ENCODE measurements around the gene THOC1.
A peak's percentile ranks its signal among the peaks of the same experiment; 100 is the strongest.

Gene THOC1

DNA sequence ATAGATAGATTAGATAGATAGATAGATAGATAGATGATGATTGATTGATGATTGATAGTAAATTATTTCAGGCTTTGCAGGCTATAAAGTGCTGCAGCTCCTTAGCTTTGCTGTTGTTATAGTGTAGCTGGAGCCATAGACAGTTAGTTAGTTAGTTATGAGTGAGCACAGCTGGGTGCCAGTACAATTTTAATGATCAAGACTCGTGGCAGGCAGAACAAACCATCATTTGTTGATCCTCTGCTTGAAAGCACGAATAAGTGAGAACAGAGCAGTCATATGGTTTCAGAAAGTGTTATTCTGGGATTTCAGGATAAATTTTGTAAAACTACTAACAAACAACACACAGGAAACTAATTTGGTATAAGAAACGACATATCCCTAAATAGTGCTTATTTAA is 53.9 kb downstream of the THOC1 start:
- no peak overlapping the region for H3K9ac ChIP-seq (ENCODE audit: low read depth, low read length)
- H3K9me3 ChIP-seq (ENCODE audit: control insufficient read depth, insufficient read depth, low read length) = peaks cover 12% of the 10 kb centered on the region
- peaks cover 93% of the 10 kb centered on the region for H3K36me3 ChIP-seq (ENCODE audit: control insufficient read depth, insufficient read depth, low read length)
- no peak overlapping the region for H3K4me3 ChIP-seq (ENCODE audit: low read depth, low read length)
- H3K27me3 ChIP-seq (ENCODE audit: control insufficient read depth, insufficient read depth, low read length) = no peaks in the 10 kb centered on the region
- H3K27ac ChIP-seq (ENCODE audit: low read depth, low read length) = no peak overlapping the region
- H3K4me1 ChIP-seq (ENCODE audit: control insufficient read depth, insufficient read depth, low read length) = peaks cover 22% of the 10 kb centered on the region

DNA sequence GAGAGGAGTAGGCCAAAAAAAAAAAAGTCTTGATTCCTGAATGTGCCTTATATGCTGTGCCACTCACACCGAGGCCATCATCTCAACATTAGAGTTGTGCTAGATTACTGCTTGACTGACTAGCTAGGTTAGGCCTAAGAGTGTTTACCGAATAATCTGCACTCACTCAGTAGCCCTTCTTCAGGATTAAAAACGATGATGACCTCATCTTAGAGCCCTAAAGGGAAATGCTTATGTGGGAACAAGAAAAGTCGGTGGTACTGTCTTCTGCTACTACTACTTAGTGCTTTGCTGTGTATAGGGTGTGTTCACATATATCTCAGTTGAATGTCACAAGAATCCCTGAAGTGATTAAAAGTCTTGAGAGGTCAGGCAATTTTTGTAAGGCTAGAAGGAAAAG is 54.3 kb downstream of the THOC1 start:
- Histone ChIP-seq H3K9me3 (ENCODE audit: control insufficient read depth, insufficient read depth, low read length) (peaks cover 8% of the 10 kb centered on the region), H3K27me3 (ENCODE audit: control insufficient read depth, insufficient read depth, low read length) (no peaks in the 10 kb centered on the region), H3K4me1 (ENCODE audit: control insufficient read depth, insufficient read depth, low read length) (peaks cover 26% of the 10 kb centered on the region), H3K36me3 (ENCODE audit: control insufficient read depth, insufficient read depth, low read length) (peaks cover 88% of the 10 kb centered on the region), H3K9ac (ENCODE audit: low read depth, low read length) (no peak overlapping the region), H3K27ac (ENCODE audit: low read depth, low read length) (no peak overlapping the region), H3K4me3 (ENCODE audit: low read depth, low read length) (no peak overlapping the region)

DNA sequence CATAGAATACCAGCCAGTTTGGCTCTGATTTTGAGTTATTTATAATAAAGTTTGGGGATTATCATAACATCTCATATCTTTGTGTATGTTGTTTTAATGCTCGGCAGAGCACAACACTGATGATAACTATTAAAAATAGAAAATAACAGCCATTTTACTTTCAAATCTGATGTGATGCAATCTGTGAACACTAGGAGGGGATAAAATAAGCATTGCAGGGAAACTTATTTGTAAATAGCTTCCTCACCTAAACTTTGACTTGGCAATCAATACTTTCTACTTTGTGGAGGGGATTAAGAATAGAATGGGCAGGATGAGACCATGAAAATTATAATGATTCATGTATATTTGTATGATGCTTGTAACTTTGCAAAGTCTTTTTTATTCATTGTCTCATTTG is 55.1 kb downstream of the THOC1 start:
- H3K4me1 ChIP-seq (ENCODE audit: control insufficient read depth, insufficient read depth, low read length) = peaks cover 26% of the 10 kb centered on the region
- H3K36me3 ChIP-seq (ENCODE audit: control insufficient read depth, insufficient read depth, low read length) = peaks cover 81% of the 10 kb centered on the region
- H3K4me3 ChIP-seq (ENCODE audit: low read depth, low read length) = no peak overlapping the region
- no peak overlapping the region for H3K9ac ChIP-seq (ENCODE audit: low read depth, low read length)
- H3K27ac ChIP-seq (ENCODE audit: low read depth, low read length) = no peak overlapping the region
- no peaks in the 10 kb centered on the region for H3K27me3 ChIP-seq (ENCODE audit: control insufficient read depth, insufficient read depth, low read length)
- H3K9me3 ChIP-seq (ENCODE audit: control insufficient read depth, insufficient read depth, low read length) = peaks cover 2% of the 10 kb centered on the region; the same call in 1 of the 2 replicates

DNA sequence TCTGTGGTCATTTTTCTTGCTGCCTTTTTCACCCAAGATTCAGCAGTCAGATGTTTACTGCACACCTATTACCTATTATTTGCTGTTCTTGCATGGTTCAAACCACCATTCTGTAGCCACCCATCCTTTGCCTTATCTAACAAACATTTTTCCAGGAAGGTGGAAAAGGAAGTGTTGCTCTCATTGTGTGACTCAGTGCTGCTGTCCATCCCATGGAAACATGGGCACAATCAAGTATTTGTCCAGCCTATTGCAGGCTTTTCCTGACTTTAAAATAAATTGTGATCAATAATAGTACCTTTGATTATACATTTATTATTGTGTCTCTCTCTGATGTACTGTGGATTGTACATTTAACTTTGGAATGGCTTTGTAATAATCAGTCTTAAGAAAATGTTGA is 56.3 kb downstream of the THOC1 start:
- Histone ChIP-seq H3K27me3 (ENCODE audit: control insufficient read depth, insufficient read depth, low read length) (no peaks in the 10 kb centered on the region), H3K9me3 (ENCODE audit: control insufficient read depth, insufficient read depth, low read length) (no peaks in the 10 kb centered on the region), H3K9ac (ENCODE audit: low read depth, low read length) (no peak overlapping the region), H3K4me1 (ENCODE audit: control insufficient read depth, insufficient read depth, low read length) (peaks cover 26% of the 10 kb centered on the region), H3K27ac (ENCODE audit: low read depth, low read length) (no peak overlapping the region), H3K4me3 (ENCODE audit: low read depth, low read length) (no peak overlapping the region), H3K36me3 (ENCODE audit: control insufficient read depth, insufficient read depth, low read length) (peaks cover 77% of the 10 kb centered on the region)

DNA sequence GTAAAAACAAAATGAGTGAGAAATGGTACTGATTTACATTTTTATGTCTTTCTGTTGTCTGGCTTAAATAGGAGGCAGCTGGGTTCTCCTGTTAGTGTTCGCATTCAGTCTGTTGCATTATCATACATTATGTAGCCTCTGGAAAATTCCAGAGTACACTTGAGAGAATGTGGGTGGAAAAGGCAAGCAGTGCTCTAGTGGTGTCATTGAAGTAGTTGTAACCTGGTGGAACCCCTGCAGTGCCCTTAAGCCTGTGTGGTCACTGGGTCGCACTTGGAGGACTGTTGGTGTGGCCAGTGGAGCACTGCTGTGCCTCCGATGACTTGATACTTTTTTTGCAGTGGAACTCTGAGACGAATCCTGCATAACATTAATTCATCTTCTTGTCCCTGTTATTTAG is 57.1 kb downstream of the THOC1 start:
- Histone ChIP-seq H3K9ac (ENCODE audit: low read depth, low read length) (no peak overlapping the region), H3K4me1 (ENCODE audit: control insufficient read depth, insufficient read depth, low read length) (peaks cover 26% of the 10 kb centered on the region), H3K27ac (ENCODE audit: low read depth, low read length) (peak overlapping the region; percentile 31), H3K27me3 (ENCODE audit: control insufficient read depth, insufficient read depth, low read length) (no peaks in the 10 kb centered on the region), H3K9me3 (ENCODE audit: control insufficient read depth, insufficient read depth, low read length) (no peaks in the 10 kb centered on the region), H3K4me3 (ENCODE audit: low read depth, low read length) (no peak overlapping the region), H3K36me3 (ENCODE audit: control insufficient read depth, insufficient read depth, low read length) (peaks cover 77% of the 10 kb centered on the region)

DNA sequence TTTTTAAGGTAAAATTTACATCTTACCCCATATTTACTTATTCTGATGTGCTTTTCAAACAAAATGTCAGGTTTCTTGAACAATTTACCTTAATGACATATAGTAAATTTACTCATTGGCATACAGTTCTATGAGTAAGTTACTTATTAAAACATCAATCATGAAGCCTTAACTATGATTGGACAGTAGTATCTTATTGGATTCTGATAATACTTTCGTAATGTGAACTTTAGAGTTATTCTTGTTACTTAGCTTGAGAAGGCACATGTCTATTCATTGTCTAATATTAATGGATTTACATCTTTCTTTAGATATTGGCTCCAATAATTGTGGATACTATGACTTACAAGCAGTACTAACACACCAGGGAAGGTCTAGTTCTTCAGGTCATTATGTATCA is 57.8 kb downstream of the THOC1 start:
- peaks cover 26% of the 10 kb centered on the region for H3K4me1 ChIP-seq (ENCODE audit: control insufficient read depth, insufficient read depth, low read length)
- H3K4me3 ChIP-seq (ENCODE audit: low read depth, low read length) = peak overlapping the region; percentile 9; the same call in 1 of the 2 replicates
- H3K9ac ChIP-seq (ENCODE audit: low read depth, low read length) = no peak overlapping the region
- no peak overlapping the region for H3K27ac ChIP-seq (ENCODE audit: low read depth, low read length)
- no peaks in the 10 kb centered on the region for H3K27me3 ChIP-seq (ENCODE audit: control insufficient read depth, insufficient read depth, low read length)
- H3K9me3 ChIP-seq (ENCODE audit: control insufficient read depth, insufficient read depth, low read length) = no peaks in the 10 kb centered on the region
- H3K36me3 ChIP-seq (ENCODE audit: control insufficient read depth, insufficient read depth, low read length) = peaks cover 77% of the 10 kb centered on the region

DNA sequence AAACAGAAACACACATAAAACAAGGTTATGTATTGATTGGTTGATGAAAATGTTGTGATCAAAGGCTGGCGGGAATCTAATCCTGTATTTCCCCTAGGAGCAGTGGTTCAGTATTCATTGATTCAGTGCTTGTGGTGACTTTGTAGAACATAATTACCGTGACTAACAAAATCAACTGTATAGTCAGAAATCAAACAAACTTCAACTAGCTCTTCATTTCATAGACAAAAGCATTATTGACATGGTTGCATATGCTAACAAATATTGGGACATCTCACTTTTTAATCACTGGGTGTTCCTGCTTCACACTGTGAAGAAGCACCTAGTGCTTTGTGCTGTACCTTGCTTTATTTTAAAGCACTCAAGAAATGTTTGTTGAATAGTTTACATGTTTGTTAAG is 68.1 kb downstream of the THOC1 start:
- H3K9ac ChIP-seq (ENCODE audit: low read depth, low read length) = no peak overlapping the region
- no peaks in the 10 kb centered on the region for H3K4me1 ChIP-seq (ENCODE audit: control insufficient read depth, insufficient read depth, low read length)
- H3K27ac ChIP-seq (ENCODE audit: low read depth, low read length) = no peak overlapping the region
- peaks cover 83% of the 10 kb centered on the region for H3K36me3 ChIP-seq (ENCODE audit: control insufficient read depth, insufficient read depth, low read length)
- H3K27me3 ChIP-seq (ENCODE audit: control insufficient read depth, insufficient read depth, low read length) = no peaks in the 10 kb centered on the region
- H3K4me3 ChIP-seq (ENCODE audit: low read depth, low read length) = no peak overlapping the region
- H3K9me3 ChIP-seq (ENCODE audit: control insufficient read depth, insufficient read depth, low read length) = no peaks in the 10 kb centered on the region

DNA sequence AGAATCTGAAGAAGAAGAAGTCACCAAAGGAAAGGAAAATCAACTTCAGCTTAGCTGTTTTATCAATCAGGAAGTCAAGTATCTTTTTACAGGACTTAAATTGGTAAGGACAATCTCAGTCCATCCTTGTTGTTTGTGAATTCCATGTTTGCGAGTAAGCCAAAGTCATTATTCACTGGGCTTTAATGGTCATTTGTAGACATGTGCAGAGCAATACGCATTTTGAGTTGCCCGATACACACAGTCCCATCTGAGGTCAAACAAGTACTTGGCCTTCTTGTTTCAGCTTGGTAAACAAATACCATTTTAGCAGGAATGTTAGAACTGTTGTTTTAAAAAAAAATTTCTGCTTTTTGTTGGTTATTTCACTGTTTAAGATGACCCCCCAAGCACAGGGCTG is 68.6 kb downstream of the THOC1 start:
- H3K36me3 ChIP-seq (ENCODE audit: control insufficient read depth, insufficient read depth, low read length) = peaks cover 80% of the 10 kb centered on the region
- H3K4me3 ChIP-seq (ENCODE audit: low read depth, low read length) = no peak overlapping the region
- H3K9ac ChIP-seq (ENCODE audit: low read depth, low read length) = no peak overlapping the region
- no peaks in the 10 kb centered on the region for H3K4me1 ChIP-seq (ENCODE audit: control insufficient read depth, insufficient read depth, low read length)
- no peak overlapping the region for H3K27ac ChIP-seq (ENCODE audit: low read depth, low read length)
- no peaks in the 10 kb centered on the region for H3K9me3 ChIP-seq (ENCODE audit: control insufficient read depth, insufficient read depth, low read length)
- H3K27me3 ChIP-seq (ENCODE audit: control insufficient read depth, insufficient read depth, low read length) = no peaks in the 10 kb centered on the region

DNA sequence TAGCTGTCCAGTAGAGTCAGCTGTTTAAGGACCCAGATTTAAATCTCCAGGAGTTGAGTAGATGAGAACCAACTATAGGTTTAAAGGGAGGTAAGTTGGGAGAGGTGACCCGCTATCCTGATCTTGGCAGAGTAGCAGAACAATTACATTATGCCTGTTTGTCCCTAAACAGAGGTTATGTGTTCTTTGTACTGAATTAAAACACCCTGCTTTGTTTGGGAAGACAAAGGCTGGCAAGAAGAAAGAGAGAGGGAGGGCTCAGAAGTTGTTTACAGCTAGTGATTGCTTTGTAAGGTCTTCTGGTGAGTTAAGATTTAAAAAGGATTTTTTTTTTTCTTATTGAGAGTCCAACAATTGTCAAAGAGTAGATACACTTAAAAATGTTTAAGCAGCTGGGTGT is 72.2 kb downstream of the THOC1 start:
- H3K4me3 ChIP-seq (ENCODE audit: low read depth, low read length) = no peak overlapping the region
- H3K36me3 ChIP-seq (ENCODE audit: control insufficient read depth, insufficient read depth, low read length) = peaks cover 54% of the 10 kb centered on the region
- peaks cover 5% of the 10 kb centered on the region; the same call in 1 of the 2 replicates for H3K4me1 ChIP-seq (ENCODE audit: control insufficient read depth, insufficient read depth, low read length)
- no peak overlapping the region for H3K9ac ChIP-seq (ENCODE audit: low read depth, low read length)
- no peaks in the 10 kb centered on the region for H3K9me3 ChIP-seq (ENCODE audit: control insufficient read depth, insufficient read depth, low read length)
- no peak overlapping the region for H3K27ac ChIP-seq (ENCODE audit: low read depth, low read length)
- H3K27me3 ChIP-seq (ENCODE audit: control insufficient read depth, insufficient read depth, low read length) = no peaks in the 10 kb centered on the region

DNA sequence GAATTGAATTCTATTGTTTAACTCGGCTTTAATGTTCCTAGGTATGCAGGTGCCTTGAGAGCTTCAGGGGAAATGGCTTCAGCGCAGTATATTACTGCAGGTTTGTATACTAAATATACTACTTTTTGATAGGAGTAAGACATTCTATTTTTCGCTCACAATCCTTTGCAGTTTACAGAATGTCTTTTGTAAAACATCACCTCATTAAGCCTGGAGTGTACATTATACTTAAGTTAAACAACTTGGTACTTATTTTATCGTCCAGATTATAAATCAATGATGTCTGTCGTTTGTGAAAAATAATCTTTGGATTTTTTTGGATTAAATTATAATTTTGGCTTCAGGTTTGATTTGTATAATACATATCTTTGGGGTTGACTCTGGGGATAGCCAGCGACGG is 75.0 kb downstream of the THOC1 start:
- H3K9me3 ChIP-seq (ENCODE audit: control insufficient read depth, insufficient read depth, low read length) = no peaks in the 10 kb centered on the region
- H3K9ac ChIP-seq (ENCODE audit: low read depth, low read length) = no peak overlapping the region
- peaks cover 5% of the 10 kb centered on the region; the same call in 1 of the 2 replicates for H3K4me1 ChIP-seq (ENCODE audit: control insufficient read depth, insufficient read depth, low read length)
- H3K27me3 ChIP-seq (ENCODE audit: control insufficient read depth, insufficient read depth, low read length) = no peaks in the 10 kb centered on the region
- H3K27ac ChIP-seq (ENCODE audit: low read depth, low read length) = no peak overlapping the region
- no peak overlapping the region for H3K4me3 ChIP-seq (ENCODE audit: low read depth, low read length)
- peaks cover 26% of the 10 kb centered on the region for H3K36me3 ChIP-seq (ENCODE audit: control insufficient read depth, insufficient read depth, low read length)

DNA sequence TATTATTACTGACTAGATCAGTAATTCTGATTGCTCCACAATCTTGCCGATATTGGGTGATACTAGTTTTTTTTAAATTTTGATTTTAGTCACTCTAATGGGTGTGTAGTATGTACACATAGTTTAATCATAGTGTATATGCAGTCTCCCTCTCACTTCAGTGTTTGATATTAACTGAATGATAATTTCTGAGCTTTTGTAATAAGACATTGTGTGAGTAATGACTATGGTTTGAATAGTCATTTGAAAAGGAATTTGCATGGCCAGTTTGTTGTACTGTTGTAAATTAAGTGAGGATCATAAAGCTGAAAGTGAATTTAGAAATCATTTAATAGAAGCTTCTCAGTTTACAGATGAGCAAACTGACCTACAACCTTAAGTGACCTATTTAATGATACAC is 76.1 kb downstream of the THOC1 start:
- Histone ChIP-seq H3K4me3 (ENCODE audit: low read depth, low read length) (no peak overlapping the region), H3K36me3 (ENCODE audit: control insufficient read depth, insufficient read depth, low read length) (peaks cover 20% of the 10 kb centered on the region), H3K4me1 (ENCODE audit: control insufficient read depth, insufficient read depth, low read length) (peaks cover 5% of the 10 kb centered on the region; the same call in 1 of the 2 replicates), H3K9me3 (ENCODE audit: control insufficient read depth, insufficient read depth, low read length) (no peaks in the 10 kb centered on the region), H3K27ac (ENCODE audit: low read depth, low read length) (no peak overlapping the region), H3K27me3 (ENCODE audit: control insufficient read depth, insufficient read depth, low read length) (no peaks in the 10 kb centered on the region), H3K9ac (ENCODE audit: low read depth, low read length) (no peak overlapping the region)

DNA sequence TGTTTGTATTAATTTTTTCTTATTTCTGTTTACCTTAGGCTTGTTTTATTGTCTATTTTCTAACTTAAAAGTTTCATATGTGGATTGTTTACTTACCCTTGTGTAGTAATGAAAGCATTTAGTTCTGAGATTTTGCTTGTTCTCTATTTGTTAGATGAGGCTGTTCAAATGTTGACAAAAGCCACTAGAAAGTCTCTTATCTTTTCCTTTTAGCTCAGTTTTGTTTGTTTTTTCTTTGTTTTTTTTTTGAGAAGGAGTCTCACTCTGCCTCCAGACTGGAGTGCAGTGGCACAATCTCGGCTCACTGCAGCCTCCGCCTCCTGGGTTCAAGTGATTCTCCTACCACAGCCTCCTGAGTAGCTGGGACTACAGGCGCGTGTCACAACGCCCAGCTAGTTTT is 78.6 kb downstream of the THOC1 start:
- H3K36me3 ChIP-seq (ENCODE audit: control insufficient read depth, insufficient read depth, low read length) = peaks cover 24% of the 10 kb centered on the region

More for the DNA sequence above, 78.6 kb downstream of the THOC1 start:
- Histone ChIP-seq H3K4me3 (ENCODE audit: low read depth, low read length) (no peak overlapping the region), H3K4me1 (ENCODE audit: control insufficient read depth, insufficient read depth, low read length) (peaks cover 5% of the 10 kb centered on the region; the same call in 1 of the 2 replicates), H3K27me3 (ENCODE audit: control insufficient read depth, insufficient read depth, low read length) (no peaks in the 10 kb centered on the region), H3K27ac (ENCODE audit: low read depth, low read length) (no peak overlapping the region), H3K9me3 (ENCODE audit: control insufficient read depth, insufficient read depth, low read length) (no peaks in the 10 kb centered on the region), H3K9ac (ENCODE audit: low read depth, low read length) (no peak overlapping the region)

All from HUES48 (cell line).